Fibroblast of upper back skin (primary cell): ENCODE results near the gene LAMA2.

ENCODE experiments used
- DNase-seq: peaks from one replicate; pipeline ENCODE4 v3.0.0-alpha.2; 2013

The LAMA2 gene

GRCh38 chr6:129542705-129543104 lies 659.8 kb downstream of the LAMA2 start:
- DNase-seq, result no peak

GRCh38 chr6:129543981-129544380 lies 661.0 kb downstream of the LAMA2 start:
- DNase-seq, result no peak

GRCh38 chr6:129544892-129545612 lies 662.1 kb downstream of the LAMA2 start:
- DNase-seq, result no peak

- DNase-seq, result no peak
Observed at GRCh38 chr6:129546702-129547101, 663.8 kb downstream of the LAMA2 start.

GRCh38 chr6:129551486-129551885 lies 668.5 kb downstream of the LAMA2 start:
- DNase-seq, result no peak

- DNase-seq, result no peak
Observed at GRCh38 chr6:129552413-129552812, 669.5 kb downstream of the LAMA2 start.

- peak; percentile 37 for DNase-seq
Observed at GRCh38 chr6:129555206-129555832, 672.4 kb downstream of the LAMA2 start.

GRCh38 chr6:129558248-129558647 lies 675.3 kb downstream of the LAMA2 start:
- DNase-seq, result no peak

GRCh38 chr6:129565366-129565765 lies 682.4 kb downstream of the LAMA2 start:
- no peak for DNase-seq

GRCh38 chr6:129565811-129566210 lies 682.9 kb downstream of the LAMA2 start:
- no peak for DNase-seq
